HG03520 (cell line): Measurements from ENCODE around the gene MYO5B.
A peak's percentile ranks its signal among the peaks of the same experiment; 100 is the strongest.

Experiments
- ATAC-seq: cut with Tn5 transposase; IDR thresholded peaks from one replicate; pipeline ENCODE4 v1.9.1; 2021; ENCODE audit warnings: mild to moderate bottlenecking, moderate library complexity; ENCODE audit not compliant: unreplicated experiment

MYO5B gene

GRCh38 chr18:50030146-50030545 lies 164.8 kb downstream of the MYO5B start:
- ATAC-seq: no peak

- no peak for ATAC-seq
Measured at GRCh38 chr18:50027996-50028395, 167.0 kb downstream of the MYO5B start.

GRCh38 chr18:50024466-50024865 lies 170.5 kb downstream of the MYO5B start:
- ATAC-seq: no peak

GRCh38 chr18:50022985-50023384 lies 172.0 kb downstream of the MYO5B start:
- ATAC-seq: no peak

GRCh38 chr18:50014606-50015005 lies 180.3 kb downstream of the MYO5B start:
- ATAC-seq: no peak

GRCh38 chr18:50013363-50014138 lies 181.4 kb downstream of the MYO5B start:
- no peak for ATAC-seq

GRCh38 chr18:50011813-50012435 lies 183.0 kb downstream of the MYO5B start:
- no peak for ATAC-seq

GRCh38 chr18:50009773-50010335 lies 185.1 kb downstream of the MYO5B start:
- peak; percentile 80 for ATAC-seq

- ATAC-seq: no peak
Measured at GRCh38 chr18:50008306-50008705, 186.6 kb downstream of the MYO5B start.

GRCh38 chr18:50006470-50007046 lies 188.4 kb downstream of the MYO5B start:
- no peak for ATAC-seq

- ATAC-seq: no peak
Measured at GRCh38 chr18:50004013-50004412, 190.9 kb downstream of the MYO5B start.

- ATAC-seq: no peak
Measured at GRCh38 chr18:50002781-50003180, 192.2 kb downstream of the MYO5B start.

GRCh38 chr18:50000227-50000626 lies 194.7 kb downstream of the MYO5B start:
- ATAC-seq: no peak

- no peak for ATAC-seq
Measured at GRCh38 chr18:49999128-49999527, 195.8 kb downstream of the MYO5B start.

- ATAC-seq: no peak
Measured at GRCh38 chr18:49997558-49997957, 197.4 kb downstream of the MYO5B start.

- no peak for ATAC-seq
Measured at GRCh38 chr18:49994410-49994809, 200.5 kb downstream of the MYO5B start.

GRCh38 chr18:49993299-49993698 lies 201.6 kb downstream of the MYO5B start:
- no peak for ATAC-seq

GRCh38 chr18:49988733-49989132 lies 206.2 kb downstream of the MYO5B start:
- ATAC-seq: no peak

- ATAC-seq: no peak
Measured at GRCh38 chr18:49988101-49988500, 206.8 kb downstream of the MYO5B start.

GRCh38 chr18:49985236-49985635 lies 209.7 kb downstream of the MYO5B start:
- no peak for ATAC-seq

GRCh38 chr18:49980896-49981295 lies 214.1 kb downstream of the MYO5B start:
- no peak for ATAC-seq
